Mammary epithelial cell (primary cell): Measurements from ENCODE around the gene ATP12A.

Source experiments
- CTCF ChIP-seq, 2 donors: IDR thresholded peaks in 1 of 2; conservative IDR thresholded peaks in 1 of 2; 2 replicates each; pipeline ENCODE4 v1.5.1; 2011 to 2012; ENCODE audit warnings: inconsistent platforms in 2 of 2, low read length in 2 of 2, mild to moderate bottlenecking in 2 of 2, control low read depth in 1 of 2, low read depth in 1 of 2; ENCODE audit not compliant: insufficient read depth in 1 of 2; ENCODE audit errors: extremely low read depth in 1 of 2
- EZH2 ChIP-seq: IDR thresholded peaks from 2 replicates; pipeline ENCODE4 v1.6.1; 2012; ENCODE audit warnings: low read length, inconsistent platforms, borderline replicate concordance

GRCh38 chr13:24688950-24689349 lies 8.7 kb downstream of the ATP12A start:
- no peak for TF ChIP-seq CTCF (conservative IDR thresholded peaks at IDR 0.05 in 1 of 2, IDR thresholded peaks at IDR 0.05 in 1 of 2; ENCODE audit: extremely low read depth in 1 of 2, insufficient read depth in 1 of 2, low read depth in 1 of 2, low read length in 2 of 2)
- no peak for TF ChIP-seq EZH2
